22Rv1 (cell line): ENCODE results near the gene KAT7.

Experiments
- ZFX ChIP-seq: fragments of 450-650 bp; IDR thresholded peaks from 2 replicates; pipeline ENCODE4 v1.6.1; 2017; ENCODE audit warnings: antibody characterized with exemption, borderline replicate concordance
- TF ChIP-seq, protein P1 (sequence below): fragments of 450-650 bp; IDR thresholded peaks from 2 replicates; pipeline ENCODE4 v1.5.1; 2017; ENCODE audit warnings: mild to moderate bottlenecking

GRCh38 chr17:49822829-49823228 lies 34.3 kb downstream of the KAT7 start:
- TF ChIP-seq, protein P1, sequence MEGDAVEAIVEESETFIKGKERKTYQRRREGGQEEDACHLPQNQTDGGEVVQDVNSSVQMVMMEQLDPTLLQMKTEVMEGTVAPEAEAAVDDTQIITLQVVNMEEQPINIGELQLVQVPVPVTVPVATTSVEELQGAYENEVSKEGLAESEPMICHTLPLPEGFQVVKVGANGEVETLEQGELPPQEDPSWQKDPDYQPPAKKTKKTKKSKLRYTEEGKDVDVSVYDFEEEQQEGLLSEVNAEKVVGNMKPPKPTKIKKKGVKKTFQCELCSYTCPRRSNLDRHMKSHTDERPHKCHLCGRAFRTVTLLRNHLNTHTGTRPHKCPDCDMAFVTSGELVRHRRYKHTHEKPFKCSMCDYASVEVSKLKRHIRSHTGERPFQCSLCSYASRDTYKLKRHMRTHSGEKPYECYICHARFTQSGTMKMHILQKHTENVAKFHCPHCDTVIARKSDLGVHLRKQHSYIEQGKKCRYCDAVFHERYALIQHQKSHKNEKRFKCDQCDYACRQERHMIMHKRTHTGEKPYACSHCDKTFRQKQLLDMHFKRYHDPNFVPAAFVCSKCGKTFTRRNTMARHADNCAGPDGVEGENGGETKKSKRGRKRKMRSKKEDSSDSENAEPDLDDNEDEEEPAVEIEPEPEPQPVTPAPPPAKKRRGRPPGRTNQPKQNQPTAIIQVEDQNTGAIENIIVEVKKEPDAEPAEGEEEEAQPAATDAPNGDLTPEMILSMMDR: no peak
- TF ChIP-seq ZFX: no peak
